ENCODE data around the gene MAEA. TPM values are rescaled to one million over a fixed set of nuclear protein-coding genes. Genes with fewer than 3 reads are reported as not detected.
"Not testable (repeated sequence)": the region's sequence is repeated elsewhere in the genome, so short reads cannot be mapped to it uniquely, and the experiment has no call there.

The MAEA gene
- polyA plus RNA-seq, 1 donor from 2014 or later: 67.1 TPM

- H3K4me3 Mint-ChIP-seq, H3K36me3 Mint-ChIP-seq, H3K27me3 Mint-ChIP-seq, H3K4me1 Mint-ChIP-seq, H3K9me3 Mint-ChIP-seq, H3K27ac Mint-ChIP-seq: not testable (repeated sequence)
These were observed 34.9 kb downstream of the MAEA start for GRCh38 chr4:1324443-1325175.

- Mint-ChIP-seq H3K9me3 (no peaks in the 10 kb centered on the region), H3K27ac (no peak overlapping the region), H3K4me3 (no peak overlapping the region), H3K36me3 (no peaks in the 10 kb centered on the region), H3K27me3 (no peaks in the 10 kb centered on the region), H3K4me1 (peaks cover 0 to 4% (median 0%) of the 10 kb centered on the region in 3 donors)
These were observed 35.4 kb downstream of the MAEA start for GRCh38 chr4:1325176-1325480.

DNA sequence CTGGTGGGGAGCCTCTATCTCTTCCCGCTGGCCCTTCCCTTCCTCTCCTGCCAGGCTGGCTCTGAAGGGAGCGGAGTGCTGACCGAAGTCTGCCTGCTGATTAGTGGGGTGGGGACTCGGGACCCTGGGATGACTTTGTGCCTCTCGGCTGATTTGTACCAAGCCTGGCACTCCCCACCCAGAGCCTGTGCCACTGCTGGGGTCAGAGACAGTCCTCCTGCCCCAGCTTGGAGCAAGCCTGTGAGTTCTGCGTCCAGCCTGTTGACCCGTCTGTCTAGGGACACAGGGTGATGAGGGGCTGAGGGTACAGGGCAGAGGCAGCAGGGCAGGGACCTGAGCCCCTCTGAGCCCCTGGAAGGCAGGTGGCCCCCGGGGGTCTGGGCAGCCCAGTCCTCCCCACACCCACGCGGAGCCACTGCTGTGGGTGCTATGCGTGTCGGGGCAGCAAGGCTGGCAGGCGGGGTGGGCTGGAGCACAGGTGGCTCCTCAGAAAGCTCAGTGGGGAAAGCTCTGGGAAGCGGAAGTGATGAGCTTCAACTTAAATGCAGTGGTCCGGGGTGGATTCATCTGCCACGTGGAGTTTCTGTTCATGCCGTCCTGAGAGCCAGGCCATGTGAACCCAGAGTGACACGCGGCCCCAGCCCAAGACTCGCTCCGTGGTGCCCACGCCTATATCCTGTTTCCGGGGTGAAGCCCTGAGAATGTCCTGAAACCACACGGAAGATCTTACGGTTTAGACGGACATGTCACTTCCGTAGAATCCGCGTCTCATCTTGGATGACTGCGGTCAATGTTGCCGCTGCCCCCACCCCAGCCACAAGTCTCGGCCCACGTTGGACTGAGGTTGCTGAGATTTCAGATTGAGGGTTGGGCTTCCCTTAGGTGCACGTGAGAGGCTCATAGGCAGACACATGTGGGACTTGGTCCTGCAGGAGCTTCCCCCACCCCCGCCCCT is 36.3 kb downstream of the MAEA start:
- H3K27ac Mint-ChIP-seq: no peak overlapping the region
- H3K4me1 Mint-ChIP-seq: peaks cover 0 to 3% (median 0%) of the 10 kb centered on the region in 3 donors
- no peaks in the 10 kb centered on the region for H3K36me3 Mint-ChIP-seq
- H3K9me3 Mint-ChIP-seq: no peaks in the 10 kb centered on the region
- H3K4me3 Mint-ChIP-seq: no peak overlapping the region
- no peaks in the 10 kb centered on the region for H3K27me3 Mint-ChIP-seq

DNA sequence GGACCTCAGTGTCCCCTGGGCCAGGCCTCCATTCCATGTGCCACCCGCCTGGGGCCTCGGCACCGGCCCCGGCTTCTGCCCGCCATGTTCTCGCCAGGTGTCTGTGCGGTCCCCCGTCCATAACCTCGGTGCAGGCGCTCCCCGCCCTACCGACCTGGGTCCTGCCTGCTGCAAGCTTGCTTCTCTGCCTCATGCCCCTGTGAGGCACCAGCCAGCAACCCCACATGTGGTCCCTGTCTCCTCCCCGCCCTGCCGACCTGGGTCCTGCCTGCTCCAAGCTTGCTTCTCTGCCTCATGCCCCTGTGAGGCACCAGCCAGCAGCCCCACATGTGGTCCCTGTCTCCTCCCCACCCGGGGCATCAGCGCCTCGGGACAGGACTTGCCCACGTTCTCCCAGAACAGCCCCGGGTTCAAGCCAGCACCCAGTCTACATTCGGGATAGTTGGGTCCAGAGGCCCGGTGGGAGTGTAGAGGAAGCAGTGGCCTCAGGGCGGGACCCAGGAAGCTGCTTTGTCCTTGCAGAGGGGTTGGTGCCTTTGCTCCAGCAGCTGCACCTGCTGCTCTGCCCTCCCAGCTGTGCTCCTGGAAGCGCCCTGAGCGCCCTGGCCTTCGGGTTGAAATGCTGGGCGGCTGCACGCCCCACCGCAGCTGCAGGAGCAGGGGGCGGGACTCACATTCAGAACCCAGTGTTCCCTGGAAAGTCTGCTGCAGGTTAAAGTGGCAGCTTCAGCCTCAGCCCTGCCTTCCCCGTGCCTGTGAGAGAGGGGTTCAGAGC is 37.2 kb downstream of the MAEA start:
- H3K27ac Mint-ChIP-seq: no peak overlapping the region
- H3K9me3 Mint-ChIP-seq: no peaks in the 10 kb centered on the region
- no peaks in the 10 kb centered on the region for H3K36me3 Mint-ChIP-seq
- peaks cover 0 to 2% (median 1%) of the 10 kb centered on the region in 3 donors for H3K4me1 Mint-ChIP-seq
- no peaks in the 10 kb centered on the region for H3K27me3 Mint-ChIP-seq
- H3K4me3 Mint-ChIP-seq: no peak overlapping the region

GRCh38 chr4:1327526-1328266 is 38.0 kb downstream of the MAEA start:
- no peaks in the 10 kb centered on the region for H3K27me3 Mint-ChIP-seq
- no peak overlapping the region for H3K4me3 Mint-ChIP-seq
- H3K27ac Mint-ChIP-seq: no peak overlapping the region
- H3K4me1 Mint-ChIP-seq: peaks cover 0 to 2% (median 1%) of the 10 kb centered on the region in 3 donors
- no peaks in the 10 kb centered on the region for H3K9me3 Mint-ChIP-seq
- no peaks in the 10 kb centered on the region for H3K36me3 Mint-ChIP-seq

- Mint-ChIP-seq H3K4me1 (peaks cover 0 to 2% (median 1%) of the 10 kb centered on the region in 3 donors), H3K27me3 (no peaks in the 10 kb centered on the region), H3K4me3 (no peak overlapping the region), H3K27ac (no peak overlapping the region), H3K36me3 (no peaks in the 10 kb centered on the region), H3K9me3 (no peaks in the 10 kb centered on the region)
These were observed 38.8 kb downstream of the MAEA start for GRCh38 chr4:1328267-1329155.

DNA sequence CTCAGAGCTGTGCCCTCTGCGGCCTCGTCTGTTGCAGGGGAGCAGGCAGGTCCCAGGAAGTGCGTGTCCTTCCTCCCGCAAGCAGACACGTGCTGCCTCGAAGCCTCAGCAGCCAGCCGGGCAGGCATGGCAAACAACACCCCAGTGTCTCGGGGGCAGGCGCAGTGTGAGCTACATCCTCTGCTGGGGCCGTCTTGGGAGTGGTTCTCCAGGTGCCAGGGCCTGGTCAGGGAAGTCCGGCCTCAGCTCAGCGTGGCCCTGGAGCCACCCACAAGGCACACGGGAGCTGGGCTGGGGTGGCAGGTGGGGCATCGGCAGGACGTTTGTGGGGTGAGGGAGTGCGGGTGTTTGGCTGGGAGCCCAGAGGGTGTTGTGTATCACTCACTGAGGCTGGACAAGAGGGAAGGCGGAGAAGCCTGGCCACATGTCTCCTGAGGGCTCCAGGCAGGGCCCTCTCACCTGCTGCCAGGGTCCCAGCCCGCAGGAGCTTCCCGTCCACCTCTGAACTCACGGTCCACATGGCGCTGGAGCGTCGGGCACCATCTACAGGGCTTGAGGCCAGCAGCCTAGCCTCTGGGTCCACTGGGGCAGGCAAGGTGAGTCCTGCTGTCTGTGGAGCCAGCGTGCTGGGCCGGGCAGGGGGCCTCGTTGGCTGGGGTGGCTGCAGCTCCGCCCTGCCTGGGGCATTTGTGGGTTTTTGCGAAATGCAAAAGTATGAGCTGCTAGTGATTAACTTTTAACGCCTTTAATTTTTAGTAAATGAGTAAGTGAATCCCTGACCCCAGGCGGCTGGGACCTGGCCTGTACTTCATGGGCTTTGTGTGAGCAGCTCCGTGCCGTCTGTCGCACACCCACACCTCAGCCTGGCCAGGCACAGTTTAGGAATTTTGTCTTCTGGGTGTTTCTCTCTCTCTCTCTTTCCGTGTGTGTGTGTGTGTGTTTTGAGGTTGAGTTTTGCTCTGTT is 40.0 kb downstream of the MAEA start:
- Mint-ChIP-seq H3K36me3 (no peaks in the 10 kb centered on the region), H3K9me3 (no peaks in the 10 kb centered on the region), H3K4me1 (peaks cover 0 to 2% (median 1%) of the 10 kb centered on the region in 3 donors), H3K27ac (peak overlapping the region in 2 of 3 donors; percentile 23 to 94), H3K27me3 (no peaks in the 10 kb centered on the region), H3K4me3 (peak overlapping the region in 1 of 4 donors; percentile 23)

GRCh38 chr4:1330761-1331590 is 41.3 kb downstream of the MAEA start:
- peak overlapping the region in 1 of 4 donors; percentile 41 for H3K4me3 Mint-ChIP-seq
- peak overlapping the region in 2 of 3 donors; percentile 71 to 94 for H3K27ac Mint-ChIP-seq
- peaks cover 0 to 2% (median 1%) of the 10 kb centered on the region in 3 donors for H3K4me1 Mint-ChIP-seq
- no peaks in the 10 kb centered on the region for H3K27me3 Mint-ChIP-seq
- no peaks in the 10 kb centered on the region for H3K9me3 Mint-ChIP-seq
- no peaks in the 10 kb centered on the region for H3K36me3 Mint-ChIP-seq

DNA sequence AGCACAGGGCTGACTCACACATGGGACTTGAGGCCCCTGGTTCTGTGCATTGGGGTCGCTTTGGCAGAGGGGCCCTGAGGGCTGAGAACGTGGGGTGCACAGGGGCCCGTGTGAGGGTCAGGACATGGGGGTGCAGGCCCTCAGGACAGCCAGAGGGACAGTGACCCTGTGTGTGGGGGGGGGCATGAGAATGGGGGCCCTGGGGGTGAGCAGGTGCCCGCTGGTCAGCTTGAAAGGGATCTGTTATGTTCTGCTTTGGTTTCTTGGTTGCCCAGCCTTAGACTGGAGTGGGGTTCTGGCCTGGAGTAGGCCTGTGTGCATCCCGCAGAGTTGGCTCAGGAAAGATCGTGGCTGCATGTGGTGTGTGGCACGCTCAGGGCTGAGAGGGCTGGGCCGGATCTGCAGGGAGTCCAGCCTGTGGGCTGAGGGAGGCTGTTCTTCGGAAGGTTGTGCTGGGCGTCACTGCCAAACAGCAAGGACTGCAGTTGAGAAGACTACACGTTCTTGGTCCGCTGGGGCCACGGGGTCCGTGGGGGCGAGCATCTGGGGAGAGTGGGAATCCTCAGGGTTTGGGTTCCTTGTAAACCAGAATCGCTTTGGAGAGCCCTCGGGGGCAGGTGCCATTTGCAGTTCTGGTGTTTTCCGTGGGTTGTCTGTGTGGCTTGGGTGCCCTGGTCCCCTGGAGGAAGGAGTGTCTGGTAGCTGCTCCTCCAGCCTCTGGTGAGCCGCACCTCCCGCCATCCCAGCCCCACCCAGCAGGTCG is 42.1 kb downstream of the MAEA start:
- H3K4me1 Mint-ChIP-seq: peaks cover 0 to 2% (median 1%) of the 10 kb centered on the region in 3 donors
- H3K36me3 Mint-ChIP-seq: peaks cover 4% of the 10 kb centered on the region
- no peak overlapping the region for H3K4me3 Mint-ChIP-seq
- H3K27ac Mint-ChIP-seq: peak overlapping the region in 1 of 3 donors; percentile 78
- H3K27me3 Mint-ChIP-seq: no peaks in the 10 kb centered on the region
- H3K9me3 Mint-ChIP-seq: no peaks in the 10 kb centered on the region

- H3K9me3 Mint-ChIP-seq: no peaks in the 10 kb centered on the region
- H3K27me3 Mint-ChIP-seq: no peaks in the 10 kb centered on the region
- H3K4me3 Mint-ChIP-seq: no peak overlapping the region
- H3K36me3 Mint-ChIP-seq: peaks cover 4% of the 10 kb centered on the region
- no peak overlapping the region for H3K27ac Mint-ChIP-seq
- peaks cover 0 to 2% (median 1%) of the 10 kb centered on the region in 3 donors for H3K4me1 Mint-ChIP-seq
These were observed 43.0 kb downstream of the MAEA start for GRCh38 chr4:1332686-1333085.

DNA sequence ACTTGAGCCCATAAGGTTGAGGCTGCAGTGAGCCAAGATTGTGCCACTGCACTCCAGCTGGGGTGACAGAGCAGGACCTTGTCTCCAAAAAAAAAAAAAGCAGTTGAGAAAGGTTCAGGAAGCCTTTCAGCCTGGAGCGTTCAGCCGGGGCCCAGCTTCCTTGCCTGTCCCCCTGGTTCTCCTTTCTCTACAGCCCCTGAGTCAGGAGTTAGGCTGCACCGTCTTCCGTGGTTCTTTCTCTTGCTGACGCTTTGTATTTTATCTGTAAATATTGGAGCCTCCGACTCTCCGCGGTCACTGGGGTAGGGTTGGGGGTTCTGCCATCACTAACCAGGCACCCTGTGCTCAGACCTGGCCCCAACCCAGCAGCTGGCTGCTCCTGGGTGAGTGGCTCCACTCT is 43.6 kb downstream of the MAEA start:
- Mint-ChIP-seq H3K4me1 (peaks cover 0 to 2% (median 1%) of the 10 kb centered on the region in 3 donors), H3K27ac (peak overlapping the region in 1 of 3 donors; percentile 63), H3K9me3 (no peaks in the 10 kb centered on the region), H3K36me3 (peaks cover 4% of the 10 kb centered on the region), H3K27me3 (no peaks in the 10 kb centered on the region), H3K4me3 (no peak overlapping the region)

Measured in IgD-negative memory B cell (primary cell).